ENCODE data around the gene PLAAT4.

PLAAT4 gene

GRCh38 chr11:63563201-63564055 is 26.8 kb downstream of the PLAAT4 start, which contains the start of gene PLAAT2:
TSS of gene PLAAT2 (minus strand) at chr11:63563379. CDS start at chr11:63563324, 55 bp downstream.
- H3K4me3 ChIP-seq (ENCODE audit: low read depth, low read length): no peak within 1 kb of the TSS
- ChIA-PET CTCF (interaction anchor here (1.5 kb wide), 1 partner anchor 10 kb away, joined by 3 read pairs; no protein-coding TSS in a partner anchor), POLR2A (no interaction called here)
- DNase-seq (ENCODE audit: low read depth, low spot score): no peak
- TF ChIP-seq, protein P1, sequence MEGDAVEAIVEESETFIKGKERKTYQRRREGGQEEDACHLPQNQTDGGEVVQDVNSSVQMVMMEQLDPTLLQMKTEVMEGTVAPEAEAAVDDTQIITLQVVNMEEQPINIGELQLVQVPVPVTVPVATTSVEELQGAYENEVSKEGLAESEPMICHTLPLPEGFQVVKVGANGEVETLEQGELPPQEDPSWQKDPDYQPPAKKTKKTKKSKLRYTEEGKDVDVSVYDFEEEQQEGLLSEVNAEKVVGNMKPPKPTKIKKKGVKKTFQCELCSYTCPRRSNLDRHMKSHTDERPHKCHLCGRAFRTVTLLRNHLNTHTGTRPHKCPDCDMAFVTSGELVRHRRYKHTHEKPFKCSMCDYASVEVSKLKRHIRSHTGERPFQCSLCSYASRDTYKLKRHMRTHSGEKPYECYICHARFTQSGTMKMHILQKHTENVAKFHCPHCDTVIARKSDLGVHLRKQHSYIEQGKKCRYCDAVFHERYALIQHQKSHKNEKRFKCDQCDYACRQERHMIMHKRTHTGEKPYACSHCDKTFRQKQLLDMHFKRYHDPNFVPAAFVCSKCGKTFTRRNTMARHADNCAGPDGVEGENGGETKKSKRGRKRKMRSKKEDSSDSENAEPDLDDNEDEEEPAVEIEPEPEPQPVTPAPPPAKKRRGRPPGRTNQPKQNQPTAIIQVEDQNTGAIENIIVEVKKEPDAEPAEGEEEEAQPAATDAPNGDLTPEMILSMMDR (IDR thresholded peaks at IDR 0.05; ENCODE audit: insufficient read depth, low read length, missing control alignments): no peak

GRCh38 chr11:63564056-63564774 is 27.6 kb downstream of the PLAAT4 start:
- POLR2A ChIA-PET: no interaction called here
- CTCF ChIA-PET: interaction anchor here (1.5 kb wide), 1 partner anchor 9 kb away, joined by 3 read pairs; no protein-coding TSS in a partner anchor
- TF ChIP-seq, protein P1 (IDR thresholded peaks at IDR 0.05; ENCODE audit: insufficient read depth, low read length, missing control alignments): no peak
- H3K4me3 ChIP-seq (ENCODE audit: low read depth, low read length): no peak overlapping the region
- DNase-seq (ENCODE audit: low read depth, low spot score): no peak

- H3K4me3 ChIP-seq (ENCODE audit: low read depth, low read length): no peak overlapping the region
- no peak for DNase-seq (ENCODE audit: low read depth, low spot score)
- CTCF ChIA-PET: interaction anchor here (1.5 kb wide), 1 partner anchor 9 kb away, joined by 3 read pairs; no protein-coding TSS in a partner anchor
- POLR2A ChIA-PET: no interaction called here
- TF ChIP-seq, protein P1 (IDR thresholded peaks at IDR 0.05; ENCODE audit: insufficient read depth, low read length, missing control alignments): no peak
These were observed 28.3 kb downstream of the PLAAT4 start for GRCh38 chr11:63564784-63565350.

DNA sequence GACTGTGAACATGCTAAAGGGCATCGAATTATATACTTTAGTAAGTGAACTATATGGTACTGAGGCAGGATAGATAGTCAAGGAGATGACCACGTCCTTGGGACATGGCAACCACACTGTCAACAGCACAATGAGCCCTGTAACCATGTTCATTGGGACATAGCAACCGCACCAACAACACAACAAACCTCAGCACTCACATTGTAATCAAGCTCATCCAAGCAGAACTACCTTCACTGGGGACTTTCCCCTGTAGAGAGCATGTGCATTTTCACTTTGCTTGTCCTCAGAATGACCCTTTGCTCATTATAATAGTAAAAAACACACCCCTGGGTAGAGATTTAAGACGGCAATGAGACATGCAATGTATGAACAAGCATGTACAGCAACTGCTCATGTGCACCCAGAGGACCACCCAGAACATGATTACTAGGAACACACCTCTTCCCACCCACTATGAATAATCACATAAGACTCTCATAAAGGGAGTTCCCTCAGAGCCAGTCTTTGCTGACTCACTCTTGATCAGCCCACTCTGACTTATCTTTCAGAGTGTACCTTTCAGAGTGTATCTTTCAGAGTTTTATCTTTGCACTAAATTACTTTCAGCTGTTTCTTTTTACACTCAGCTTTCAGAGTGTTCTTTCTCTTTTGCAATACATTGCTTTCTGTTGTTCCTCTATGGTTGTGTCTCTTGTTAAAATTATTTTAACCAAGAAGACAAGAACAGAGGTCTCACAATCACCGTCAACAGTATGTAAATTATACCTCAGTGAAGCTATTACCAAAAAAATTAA is 30.6 kb downstream of the PLAAT4 start:
- ChIA-PET CTCF (interaction anchor here (1.1 to 1.6 kb wide), 2 partner anchors 69 to 88 kb away, joined by 5 read pairs; no protein-coding TSS in a partner anchor), POLR2A (no interaction called here)
- peak; percentile 42 for DNase-seq (ENCODE audit: low read depth, low spot score)
- TF ChIP-seq, protein P1 (IDR thresholded peaks at IDR 0.05; ENCODE audit: insufficient read depth, low read length, missing control alignments): no peak
- no peak overlapping the region for H3K4me3 ChIP-seq (ENCODE audit: low read depth, low read length)

DNA sequence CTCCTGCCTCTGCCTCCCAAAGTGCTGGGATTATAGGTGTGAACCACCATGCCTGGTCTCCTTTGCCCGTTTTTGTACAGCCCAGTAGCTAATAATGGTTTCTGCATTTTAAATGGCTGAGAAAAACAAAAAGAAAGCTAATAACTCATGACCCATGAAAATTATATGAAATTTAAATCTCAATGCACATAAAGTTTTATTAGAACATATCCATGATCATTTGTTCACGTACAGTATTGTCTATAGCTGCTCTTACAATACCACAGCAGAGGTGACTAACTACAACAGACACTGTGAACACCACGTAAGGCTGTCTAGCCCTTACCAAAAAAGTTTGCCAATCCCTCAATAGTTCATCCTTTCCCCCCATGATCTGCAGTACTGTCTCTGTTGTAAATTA is 33.0 kb downstream of the PLAAT4 start:
- TF ChIP-seq, protein P1 (IDR thresholded peaks at IDR 0.05; ENCODE audit: insufficient read depth, low read length, missing control alignments): no peak
- no peak overlapping the region for H3K4me3 ChIP-seq (ENCODE audit: low read depth, low read length)
- CTCF ChIA-PET: interaction anchor here (1.0 kb wide), 1 partner anchor 169 kb away, joined by 3 read pairs; no protein-coding TSS in a partner anchor
- POLR2A ChIA-PET: no interaction called here
- DNase-seq (ENCODE audit: low read depth, low spot score): no peak

Data from AG04449 (cell line).